ENCODE measurements around the gene ADAMTS2.

The ADAMTS2 gene

DNA sequence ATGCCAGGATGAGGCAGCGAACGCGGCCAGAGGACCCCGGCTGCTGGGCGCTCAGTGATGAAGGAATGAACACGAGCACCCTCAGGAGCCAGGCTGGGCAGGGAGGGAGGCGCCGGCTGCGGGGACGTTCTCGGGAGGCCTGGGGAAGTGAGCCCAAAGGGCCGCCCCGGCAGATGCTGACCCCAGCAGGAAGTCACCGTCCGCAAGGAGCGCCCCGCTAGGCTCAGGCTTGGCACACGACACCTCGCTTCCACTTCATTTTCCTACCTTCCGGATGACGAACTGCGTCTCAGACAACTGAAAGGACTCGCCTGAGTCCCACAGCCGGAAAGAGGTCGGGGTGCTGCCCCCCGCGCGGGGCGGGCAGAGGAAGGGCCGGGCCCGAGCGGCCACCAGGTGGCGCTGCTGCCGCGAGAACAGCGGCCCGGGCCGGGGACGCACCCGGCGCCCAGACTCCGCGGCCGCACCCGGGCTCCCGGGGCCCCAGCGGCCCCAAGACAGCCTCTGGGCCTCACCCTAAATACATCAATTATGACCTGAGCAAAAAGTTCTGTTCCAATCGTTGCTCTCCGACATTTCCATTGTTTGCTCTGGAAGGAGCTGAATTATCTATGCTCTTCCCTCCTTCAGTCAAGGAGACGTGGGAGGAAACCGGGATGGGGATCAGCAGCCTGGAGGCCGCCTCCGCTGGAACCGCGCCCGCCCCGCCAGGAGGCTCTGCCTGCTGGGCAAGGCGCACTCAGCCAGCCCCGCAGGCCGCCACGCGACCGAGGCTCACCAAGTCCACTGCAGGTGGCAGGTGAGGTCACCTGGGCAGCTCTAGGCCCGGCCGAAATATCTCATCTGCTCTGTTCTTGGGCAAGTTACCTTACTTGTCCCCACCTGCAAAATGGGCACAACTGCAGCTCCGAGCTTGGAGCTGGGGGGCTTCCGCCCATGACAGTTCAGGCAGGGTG is 178.1 kb downstream of the ADAMTS2 start:
- no peak for DNase-seq

DNA sequence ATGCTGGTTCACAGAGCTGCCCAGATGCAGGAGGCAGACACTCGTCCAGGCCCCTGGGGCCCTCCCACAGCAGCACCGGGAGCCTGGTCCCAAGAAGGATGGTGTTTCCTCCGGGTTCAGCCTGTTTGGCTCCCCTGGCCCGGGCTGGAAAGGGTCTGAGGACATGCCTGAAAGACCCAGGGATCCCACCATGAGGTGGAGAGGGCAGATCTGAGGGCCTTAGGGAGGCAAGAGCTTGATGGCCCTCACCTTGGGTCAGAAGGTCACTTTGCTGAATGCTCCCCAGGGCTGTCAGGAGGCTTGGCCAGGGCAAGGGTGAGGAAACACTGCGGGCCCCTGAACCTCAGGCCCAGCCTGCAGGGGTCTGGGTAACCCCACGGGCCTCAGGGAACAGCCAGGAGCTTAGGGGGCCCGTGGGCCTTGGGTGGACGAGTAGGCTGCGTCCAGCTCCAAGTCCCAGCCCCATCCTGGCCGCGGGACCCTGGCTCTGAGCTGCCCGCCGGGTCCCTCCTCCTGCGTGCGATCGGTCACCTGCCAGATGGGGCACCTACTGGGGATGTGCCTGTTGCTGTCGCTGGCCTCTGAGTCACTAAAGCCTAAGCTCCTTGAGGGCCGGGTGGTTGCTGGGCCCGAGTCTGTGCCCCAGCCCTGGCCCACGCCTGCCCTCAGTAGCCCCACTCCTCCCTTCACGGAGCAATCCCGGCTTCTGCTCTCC is 178.9 kb downstream of the ADAMTS2 start:
- DNase-seq, result no peak

DNA sequence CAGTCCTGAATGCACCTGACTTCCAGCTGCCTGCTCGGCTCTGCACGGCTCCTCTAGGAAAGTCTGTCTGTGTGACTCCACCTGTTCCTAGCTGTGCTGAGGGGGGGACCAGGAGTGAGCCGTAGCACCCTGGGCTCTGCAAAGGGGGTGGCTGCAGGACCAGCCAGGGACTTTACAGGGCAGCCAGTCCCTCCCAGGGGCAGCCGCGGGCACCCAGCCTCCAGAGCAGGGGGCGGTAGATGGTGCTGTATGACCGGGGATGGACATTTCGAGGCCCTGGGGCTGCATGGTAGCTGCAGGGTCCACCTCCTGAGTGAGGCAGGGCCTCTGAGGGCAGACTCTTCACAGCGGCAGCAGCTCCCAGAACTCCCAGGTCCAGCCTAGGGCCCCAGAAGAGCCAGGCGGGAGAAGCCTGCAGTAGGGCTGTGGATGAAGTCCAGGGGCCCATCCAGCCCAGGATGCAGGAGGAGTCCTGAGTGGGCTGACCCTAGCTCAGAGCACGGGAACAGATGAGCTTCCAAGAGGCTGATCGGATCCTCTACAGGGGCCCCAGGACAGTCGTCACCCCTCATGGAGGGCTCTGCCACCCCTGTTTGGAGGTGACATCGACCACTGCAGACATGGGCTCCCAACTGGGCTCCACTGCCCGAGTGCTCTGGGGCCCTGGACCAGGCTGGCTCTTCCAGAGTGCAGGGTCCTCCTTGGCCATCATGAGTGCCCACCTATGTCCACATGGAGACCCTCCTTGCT is 179.7 kb downstream of the ADAMTS2 start:
- no peak for DNase-seq

- no peak for DNase-seq
Observed at GRCh38 chr5:179164331-179165311, 180.6 kb downstream of the ADAMTS2 start.

DNA sequence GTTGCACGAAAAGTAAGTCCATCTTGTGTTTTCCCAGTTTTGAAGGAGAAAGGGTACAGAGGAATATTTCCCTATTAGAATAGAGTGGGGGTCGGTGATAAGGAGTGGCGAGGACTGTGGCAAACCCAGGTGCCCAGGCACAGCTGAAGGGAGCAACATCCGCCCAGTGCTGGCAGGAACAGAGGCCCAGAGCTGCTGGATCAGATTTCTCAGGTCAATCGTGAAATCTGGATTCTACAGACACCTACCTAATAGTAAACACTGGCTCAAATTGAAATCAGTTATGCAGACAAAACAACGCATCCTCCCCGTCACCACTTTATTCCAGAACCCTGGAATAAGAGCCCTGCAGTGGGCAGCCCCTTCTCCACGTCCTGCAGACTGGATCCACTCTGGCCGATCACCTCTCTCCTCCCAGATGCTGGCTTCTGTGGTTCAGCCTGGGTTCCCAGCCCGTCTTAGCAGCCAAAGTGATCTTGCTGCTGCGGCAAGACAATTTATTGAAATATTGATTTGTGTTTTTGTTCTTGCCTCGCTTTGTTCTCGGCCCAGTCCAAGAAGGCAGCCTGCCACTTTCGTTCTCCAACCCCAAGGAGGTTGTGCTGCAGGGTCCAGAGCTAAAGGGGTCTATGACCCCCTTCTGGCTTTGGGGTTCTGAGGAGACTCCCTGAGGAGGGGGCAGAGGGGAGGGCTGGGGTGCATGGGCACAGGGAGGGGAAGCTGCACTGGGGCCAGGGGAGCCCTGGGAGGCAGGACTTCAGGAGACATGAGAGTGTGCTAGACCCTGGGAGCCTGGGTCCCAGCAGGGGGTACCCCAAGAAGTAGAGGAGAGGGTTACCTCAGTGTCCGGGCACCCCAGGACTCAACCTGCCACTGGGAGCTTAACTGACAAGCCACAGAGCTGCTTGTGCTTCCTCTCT is 181.8 kb downstream of the ADAMTS2 start:
- DNase-seq, result no peak

DNA sequence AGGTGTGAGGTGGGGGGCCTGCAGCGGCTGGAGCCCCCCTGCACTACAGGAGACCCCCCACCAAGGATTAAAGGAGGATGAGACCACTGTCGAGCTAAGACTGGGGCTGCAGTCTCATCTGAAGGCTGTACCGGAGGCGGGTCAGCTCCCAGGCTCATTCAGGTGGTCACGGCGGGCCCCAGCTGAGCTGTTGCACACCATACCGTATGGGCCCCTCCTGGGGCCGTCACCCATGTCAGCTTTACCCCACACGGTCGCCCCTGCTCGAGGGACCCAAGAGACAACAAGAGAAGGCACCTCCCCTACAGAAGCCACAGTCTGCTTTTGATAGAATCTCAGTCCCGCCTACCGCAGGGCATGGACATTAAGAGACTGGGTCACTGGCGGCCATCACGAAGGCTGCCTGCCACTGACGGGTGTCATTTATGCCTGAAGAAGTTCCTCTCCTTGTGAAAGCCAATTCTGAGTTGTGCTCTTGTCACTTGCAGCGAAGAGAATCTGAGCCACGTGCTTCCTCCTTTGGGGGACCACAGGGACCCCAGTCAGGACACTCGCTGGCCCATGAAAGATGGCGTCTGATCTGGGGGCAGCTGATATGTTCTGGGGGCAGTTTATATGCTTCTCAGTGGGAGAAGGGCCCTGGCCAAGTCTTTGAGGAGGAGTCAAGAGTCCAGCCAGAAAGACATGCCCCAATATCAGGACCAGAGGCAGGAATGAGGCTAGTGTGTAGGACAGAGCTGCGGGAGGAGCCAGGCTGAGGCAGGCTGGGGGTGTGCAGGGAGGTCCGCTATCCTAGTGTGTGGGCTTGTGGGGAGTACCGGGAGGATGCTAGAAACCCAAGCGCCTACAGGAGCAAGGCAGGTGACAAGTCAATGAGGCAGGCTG is 182.7 kb downstream of the ADAMTS2 start:
- DNase-seq, result no peak

- DNase-seq, result no peak
Observed at GRCh38 chr5:179161901-179162300, 183.4 kb downstream of the ADAMTS2 start.

DNA sequence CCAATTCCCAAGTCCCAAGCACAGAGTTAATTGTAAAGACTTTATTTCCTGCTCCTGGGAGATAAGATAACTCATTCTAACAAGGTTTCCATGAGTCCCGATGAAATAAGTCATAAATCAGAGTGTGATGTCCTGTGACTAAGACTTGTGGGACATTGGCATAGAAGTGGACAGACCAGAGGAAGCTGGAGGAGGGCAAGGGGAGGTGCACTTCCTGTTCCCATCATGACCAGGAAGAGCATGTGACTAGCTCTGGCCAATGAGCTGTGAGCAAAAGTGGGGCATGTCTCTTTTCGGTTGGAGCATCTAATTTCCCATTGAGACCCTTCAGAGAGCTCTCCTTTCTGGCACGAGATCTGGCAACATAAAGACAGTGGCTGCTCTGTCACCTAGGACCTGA is 184.7 kb downstream of the ADAMTS2 start:
- no peak for DNase-seq

- DNase-seq, result no peak
Observed at GRCh38 chr5:179158556-179158955, 186.7 kb downstream of the ADAMTS2 start.

DNA sequence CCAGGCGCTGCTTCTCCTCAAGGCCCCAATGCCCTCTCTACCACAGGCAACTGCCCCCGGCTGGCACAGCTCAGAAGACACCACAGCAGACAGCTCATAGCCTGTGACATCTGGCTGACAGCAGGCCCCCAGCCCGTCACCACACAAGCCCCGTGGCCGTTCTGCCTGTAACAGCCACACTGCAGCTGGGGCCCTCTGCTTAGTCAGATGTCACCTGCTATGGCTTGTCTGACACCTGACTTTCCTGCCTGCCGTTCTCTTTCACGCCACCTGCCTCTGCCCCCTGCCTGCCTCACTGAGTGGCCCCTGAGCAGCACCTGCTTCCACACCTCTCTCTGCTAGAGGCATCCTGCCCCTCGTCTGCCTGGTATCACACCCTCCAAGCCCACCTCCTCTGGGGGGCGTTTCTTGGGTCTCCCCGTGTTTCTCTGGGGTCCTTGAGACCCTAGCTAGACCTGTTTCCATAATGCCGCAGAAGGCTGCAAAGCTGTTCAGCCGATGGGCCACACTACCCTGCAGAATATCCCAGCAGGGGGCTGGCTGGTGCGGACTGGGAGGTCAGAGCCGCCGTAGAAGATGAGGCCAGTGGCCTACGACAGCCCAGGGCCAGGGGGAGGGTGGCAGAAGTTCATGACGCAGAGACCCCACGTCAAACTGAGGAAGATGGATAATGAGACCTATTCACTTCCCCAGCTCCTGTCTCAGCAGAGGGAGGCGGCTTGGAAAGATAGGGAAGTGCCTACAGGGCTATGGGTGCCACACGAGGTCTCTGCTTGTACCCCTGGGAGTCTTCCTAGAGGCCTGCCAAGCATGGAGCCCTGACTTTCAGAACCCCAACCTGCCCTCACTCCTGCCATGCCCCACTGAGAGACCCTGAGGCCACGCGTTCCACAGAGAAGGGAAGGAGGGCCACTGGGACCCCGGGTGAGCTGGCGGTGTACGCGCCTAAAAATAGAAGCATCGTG is 190.0 kb downstream of the ADAMTS2 start:
- no peak for DNase-seq

- DNase-seq, result no peak
Observed at GRCh38 chr5:179154346-179154990, 190.8 kb downstream of the ADAMTS2 start.

DNA sequence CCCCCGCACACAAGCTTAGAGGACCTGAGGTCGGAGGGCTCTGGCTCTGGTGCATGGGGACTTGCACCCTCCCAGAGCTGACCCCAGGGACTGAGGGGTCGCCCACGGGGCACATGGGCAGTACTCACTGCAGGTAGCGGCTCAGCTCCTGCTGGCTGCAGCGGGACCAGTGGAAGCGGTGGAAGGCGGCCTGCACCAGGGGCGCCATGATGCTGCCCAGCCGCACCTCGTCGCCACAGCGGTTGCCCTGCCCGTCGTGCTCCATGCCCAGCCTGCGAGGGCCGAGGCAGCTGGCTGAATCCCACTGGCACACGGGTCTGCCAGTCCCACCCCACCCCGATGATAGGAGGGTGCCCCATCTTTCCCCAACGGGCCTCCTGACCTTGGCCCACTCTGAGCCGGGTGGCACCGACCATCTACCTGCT is 191.3 kb downstream of the ADAMTS2 start:
- no peak for DNase-seq

DNA sequence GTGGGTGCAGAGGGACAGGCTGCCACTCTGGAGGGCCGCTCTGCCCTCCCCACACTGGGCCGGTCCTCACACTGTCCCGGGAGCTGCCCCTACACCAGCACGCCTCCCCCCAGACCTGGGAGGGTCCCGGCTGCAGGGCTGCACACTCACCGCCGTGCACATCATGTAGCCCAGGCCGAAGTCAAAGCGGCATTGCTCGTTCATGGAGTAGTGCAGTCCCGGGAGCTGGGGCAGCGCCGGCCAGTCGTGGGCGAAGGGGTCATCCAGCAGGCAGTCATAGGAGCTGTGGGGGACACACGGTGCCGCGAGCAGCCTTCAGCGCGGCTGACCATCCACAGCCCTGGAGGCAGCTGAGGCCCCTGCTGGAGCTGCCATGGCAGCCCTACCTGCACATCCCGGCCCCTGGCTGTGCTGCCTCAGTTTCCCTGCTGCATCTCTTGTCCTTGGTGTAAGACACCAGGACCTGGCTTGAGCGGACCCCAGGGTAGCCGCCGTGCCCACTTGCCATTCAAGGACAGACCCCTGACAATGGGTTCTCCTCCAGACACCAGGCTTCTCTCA is 191.8 kb downstream of the ADAMTS2 start:
- no peak for DNase-seq

GRCh38 chr5:179152941-179153340 is 192.3 kb downstream of the ADAMTS2 start:
- no peak for DNase-seq

GRCh38 chr5:179152144-179152895 is 192.9 kb downstream of the ADAMTS2 start:
- no peak for DNase-seq

- no peak for DNase-seq
Observed at GRCh38 chr5:179151286-179152118, 193.8 kb downstream of the ADAMTS2 start.
